A549 (cell line): ENCODE results near the gene MAN1C1. TPM values are rescaled to one million over a fixed set of nuclear protein-coding genes. Genes with fewer than 3 reads are reported as not detected.

Experiments
- ATAC-seq, 2 experiments: fragments of 200-7000 bp in 1 of 2; fragments of >200 bp in 1 of 2; cut with Nextera tagmentation in 1 of 2; cut with Tn5 transposase in 1 of 2; 3 replicates each; pipeline versions ENCODE4 v1.8.0 to v1.9.1; 2018 to 2020; ENCODE audit warnings: mild to moderate bottlenecking in 1 of 2, moderate library complexity in 1 of 2
- CTCF ChIA-PET: fragments of 300-600 bp; sonication (Branson Sonifier 250); formaldehyde crosslinking; extraction: SDS; loops from one replicate; lab custom pipeline; 2021; ENCODE audit warnings: antibody characterized with exemption, inconsistent platforms; lab: Yijun Ruan, JAX
- POLR2A ChIA-PET: fragments of 350-600 bp; formaldehyde crosslinking; extraction: SDS; loops from one replicate; lab custom pipeline; 2021; ENCODE audit warnings: antibody characterized with exemption, inconsistent platforms; lab: Yijun Ruan, JAX
- DNase-seq, 2 experiments: peaks; one replicate each; pipeline versions ENCODE4 v3.0.0 to v3.0.0-alpha.2; 2011 to 2016; ENCODE audit warnings: low read depth in 1 of 2, low spot score in 1 of 2
- FAIRE-seq: peaks from 2 replicates; lab custom pipeline; 2011; peaks lifted over from hg19 to GRCh38; lab: Jason Lieb, UNC
- H3K27ac ChIP-seq, 2 experiments: fragments of >200 bp; sonication (Bioruptor Twin); formaldehyde crosslinking; 3 replicates each; pipeline ENCODE4 v1.5.1; 2016 to 2017
- H3K4me1 ChIP-seq: fragments of >200 bp; sonication (Bioruptor Twin); formaldehyde crosslinking; 3 replicates; pipeline ENCODE4 v1.6.1; 2016
- H3K4me2 ChIP-seq: fragments of >200 bp; sonication (Bioruptor Twin); formaldehyde crosslinking; 3 replicates; pipeline ENCODE4 v1.6.1; 2016
- H3K4me3 ChIP-seq: fragments of >200 bp; sonication (Bioruptor Twin); formaldehyde crosslinking; 3 replicates; pipeline ENCODE4 v1.5.1; 2016
- H3K9me3 ChIP-seq: fragments of >200 bp; sonication (Bioruptor Twin); formaldehyde crosslinking; 3 replicates; pipeline ENCODE4 v1.6.1; 2016
- BHLHE40 ChIP-seq: IDR thresholded peaks from 2 replicates; pipeline ENCODE4 v1.6.1; 2012; ENCODE audit warnings: low read depth, low read length, inconsistent platforms
- CHD4 ChIP-seq: fragments of 200-600 bp; sonication (generic); IDR thresholded peaks from 2 replicates; pipeline ENCODE4 v1.6.1; 2016; ENCODE audit warnings: antibody characterized with exemption, mild to moderate bottlenecking, borderline replicate concordance
- E2F6 ChIP-seq: IDR thresholded peaks from 2 replicates; pipeline ENCODE4 v1.6.1; 2012; ENCODE audit warnings: low read depth, borderline replicate concordance
- EHMT2 ChIP-seq: fragments of 200-600 bp; sonication (generic); IDR thresholded peaks from 2 replicates; pipeline ENCODE4 v1.6.1; 2016; ENCODE audit warnings: antibody characterized with exemption, low read depth, mild to moderate bottlenecking, moderate library complexity
- ELK1 ChIP-seq: fragments of 150-350 bp; IDR thresholded peaks from 2 replicates; pipeline ENCODE4 v1.6.1; 2014; ENCODE audit warnings: low read depth, mild to moderate bottlenecking, low read length
- ESRRA ChIP-seq: fragments of 150-350 bp; IDR thresholded peaks from 2 replicates; pipeline ENCODE4 v1.6.1; 2014; ENCODE audit warnings: mild to moderate bottlenecking, low read length, borderline replicate concordance
- HOXA7 ChIP-seq: fragments of 250-450 bp; sonication (Bioruptor Pico); IDR thresholded peaks from 2 replicates; pipeline ENCODE4 v1.5.0; 2020; ENCODE audit warnings: mild to moderate bottlenecking, moderate library complexity
- MAX ChIP-seq: IDR thresholded peaks from 2 replicates; pipeline ENCODE4 v1.6.1; 2012
- NR3C1 ChIP-seq: fragments of >200 bp; sonication (Bioruptor Twin); formaldehyde crosslinking; IDR thresholded peaks from 3 replicates; pipeline ENCODE4 v1.6.1; 2017
- POLR2A ChIP-seq: IDR thresholded peaks from 2 replicates; pipeline ENCODE4 v1.6.1; 2012; ENCODE audit warnings: mild to moderate bottlenecking, low read length
- RAD21 ChIP-seq, 2 experiments: fragments of >200 bp in 1 of 2; sonication (Bioruptor Twin) in 1 of 2; formaldehyde crosslinking in 1 of 2; IDR thresholded peaks in 1 of 2; conservative IDR thresholded peaks in 1 of 2; 2 replicates in 1 of 2; 3 replicates in 1 of 2; pipeline ENCODE4 v1.6.1; 2012 to 2018; ENCODE audit warnings: inconsistent platforms in 1 of 2
- REST ChIP-seq: fragments of 200-600 bp; sonication (generic); IDR thresholded peaks from 2 replicates; pipeline ENCODE4 v1.6.1; 2016; ENCODE audit warnings: antibody characterized with exemption, mild to moderate bottlenecking, moderate library complexity
- TP53 ChIP-seq: fragments of 250-450 bp; sonication (Bioruptor Pico); IDR thresholded peaks from 2 replicates; pipeline ENCODE4 v1.5.0; 2021; ENCODE audit warnings: mild to moderate bottlenecking, moderate library complexity
- ZC3H11A ChIP-seq: fragments of 450-650 bp; IDR thresholded peaks from 2 replicates; pipeline ENCODE4 v1.6.1; 2014; ENCODE audit warnings: antibody characterized with exemption, mild to moderate bottlenecking
- WGBS: methylation state at CpG from one replicate; pipeline ENCODE4 v1.1.6; 2017; ENCODE audit errors: missing lambda C conversion rate; 5-methylcytosine and 5-hydroxymethylcytosine counted together
- polyA plus RNA-seq, 4 experiments: library from polyadenylated mRNA; depleted of rRNA in 3 of 4; stranded (reverse); fragments of >200 nt; fragmentation: RNase III in 1 of 4; extraction: RNeasy Plus Mini Kit Qiagen cat#74134 plus additional on column Dnase treatment in 1 of 4; gene quantifications; 2 replicates in 3 of 4; 3 replicates in 1 of 4; pipeline ENCODE4 v1.2.3, GENCODE V29; 2011 to 2017

MAN1C1 gene
- polyA plus RNA-seq, 2 of the 4 experiments (the other 2 are of a cell fraction) = 0.22 to 0.27 TPM

- TF ChIP-seq MAX (no peak), ELK1 (no peak), EHMT2 (no peak), HOXA7 (no peak), RAD21 (conservative IDR thresholded peaks at IDR 0.05 in 1 of 2, IDR thresholded peaks at IDR 0.05 in 1 of 2) (no peak), CHD4 (no peak), ESRRA (no peak), NR3C1 (no peak)
- TF ChIP-seq, all 56 proteins: peak for 0
- ChIA-PET CTCF (interaction anchor here (1.3 to 1.4 kb wide), 2 partner anchors 32 to 203 kb away, joined by 3 to 4 read pairs; no protein-coding TSS in a partner anchor), POLR2A (no interaction called here)
- no peak for DNase-seq
- Histone ChIP-seq H3K4me1 (no peaks in the 10 kb centered on the region), H3K27ac (no peak overlapping the region), H3K4me2 (no peak overlapping the region), H3K4me3 (no peak overlapping the region), H3K9me3 (no peaks in the 10 kb centered on the region)
- ATAC-seq = no peak
- FAIRE-seq = no peak
- 84% methylated on average over 11 of the region's 11 CpGs for WGBS
These were observed 196.6 kb downstream of the MAN1C1 start for GRCh38 chr1:25813071-25813733.

GRCh38 chr1:25813734-25814471 lies 197.3 kb downstream of the MAN1C1 start:
- no peak overlapping the region for H3K4me3 ChIP-seq
- H3K27ac ChIP-seq = no peak overlapping the region
- DNase-seq (no peak), FAIRE-seq (no peak), ATAC-seq (no peak)
- no peaks in the 10 kb centered on the region for H3K9me3 ChIP-seq
- H3K4me2 ChIP-seq = no peak overlapping the region
- TF ChIP-seq TP53 = no peak
- H3K4me1 ChIP-seq = peaks cover 6% of the 10 kb centered on the region; the same call in 2 of the 3 replicates
- ChIA-PET POLR2A (no interaction called here), CTCF (interaction anchor here (0.9 to 1.7 kb wide), 3 partner anchors 23 to 205 kb away, joined by 3 to 6 read pairs (median 5); partner anchors contain the start of gene PAFAH2)
- WGBS = 86% methylated on average over 18 of the region's 24 CpGs

GRCh38 chr1:25814549-25815087 lies 198.0 kb downstream of the MAN1C1 start:
- peaks cover 8% of the 10 kb centered on the region; the same call in 2 of the 3 replicates for H3K4me1 ChIP-seq
- 94% methylated on average over 7 of the region's 7 CpGs for WGBS
- H3K27ac ChIP-seq = no peak overlapping the region
- ChIA-PET POLR2A (no interaction called here), CTCF (interaction anchor here (0.7 to 1.7 kb wide), 4 partner anchors 23 to 205 kb away, joined by 3 to 6 read pairs (median 4); partner anchors contain the start of gene PAFAH2)
- no peak overlapping the region for H3K4me3 ChIP-seq
- FAIRE-seq = no peak
- no peak for TF ChIP-seq BHLHE40
- TF ChIP-seq POLR2A = no peak
- no peak for TF ChIP-seq E2F6
- no peak for TF ChIP-seq ESRRA
- H3K4me2 ChIP-seq = no peak overlapping the region
- H3K9me3 ChIP-seq = no peaks in the 10 kb centered on the region
- DNase-seq = no peak
- no peak for ATAC-seq

GRCh38 chr1:25815208-25816111 lies 198.9 kb downstream of the MAN1C1 start:
- POLR2A ChIA-PET = no interaction called here
- no peak for DNase-seq
- FAIRE-seq = no peak
- TF ChIP-seq ZC3H11A (no peak), CHD4 (no peak), REST (no peak)
- TF ChIP-seq, all 56 proteins: peak for 0
- 95% methylated on average over 21 of the region's 24 CpGs for WGBS
- CTCF ChIA-PET = interaction anchor here (0.7 to 1.7 kb wide), 3 partner anchors 47 to 206 kb away, joined by 3 to 6 read pairs (median 5); partner anchors contain the start of gene PAFAH2
- Histone ChIP-seq H3K4me1 (peaks cover 8% of the 10 kb centered on the region; the same call in 2 of the 3 replicates), H3K27ac (no peak overlapping the region), H3K9me3 (no peaks in the 10 kb centered on the region), H3K4me2 (no peak overlapping the region), H3K4me3 (no peak overlapping the region)
- no peak for ATAC-seq
